Head of caudate nucleus (tissue), 42 donors: ENCODE results near the gene NHP2.

Experiments used
- DNase-seq, 42 donors: peaks; one replicate each; pipeline versions ENCODE4 v3.0.0 to v3.0.0-alpha.2; 2020 to 2021; ENCODE audit warnings: mixed read lengths in 7 of 42
- intact Hi-C: fragments of 100-400 bp; cut with DNase I; formaldehyde crosslinking; loops from one replicate; pipeline ENCODE4 v1.15.0; 2022

Gene NHP2

GRCh38 chr5:178120607-178121357, 32.9 kb downstream of the NHP2 start:
- intact Hi-C loops = no loop called here

DNA sequence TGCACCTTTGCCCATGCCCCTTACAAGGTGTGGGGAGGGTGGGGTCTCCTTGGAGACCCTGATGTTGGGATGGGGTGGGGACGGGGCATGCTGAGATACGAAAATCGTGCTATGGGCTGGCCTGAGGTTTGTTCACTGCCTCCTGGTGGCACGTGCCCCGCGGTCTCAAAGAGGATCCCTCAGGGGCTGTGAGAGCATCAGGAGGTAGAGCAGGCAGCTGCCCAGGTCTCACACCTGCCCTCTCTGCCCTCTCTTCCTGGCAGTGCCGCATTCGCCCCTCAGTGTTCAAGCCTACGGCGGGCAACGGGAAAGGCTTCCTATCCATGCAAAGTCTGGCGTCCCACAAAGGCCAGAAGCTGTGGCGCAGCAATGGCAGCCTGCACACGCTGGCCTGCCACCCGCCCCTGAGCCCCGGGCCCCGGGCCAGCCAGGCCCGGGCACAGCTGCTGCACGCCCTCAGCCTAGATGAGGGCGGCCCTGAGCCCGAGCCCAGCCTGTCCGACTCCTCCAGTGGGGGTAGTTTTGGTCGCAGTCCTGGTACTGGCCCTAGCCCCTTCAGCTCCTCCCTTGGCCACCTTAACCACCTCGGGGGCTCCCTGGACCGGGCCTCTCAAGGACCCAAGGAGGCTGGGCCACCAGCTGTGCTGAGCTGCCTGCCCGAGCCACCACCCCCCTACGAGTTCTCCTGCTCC, 33.6 kb downstream of the NHP2 start:
- no peak for DNase-seq
- intact Hi-C loops = no loop called here

More at GRCh38 chr5:178120607-178121357, 32.9 kb downstream of the NHP2 start:
- peak; percentile 16 to 83 (median 62) for DNase-seq

DNA sequence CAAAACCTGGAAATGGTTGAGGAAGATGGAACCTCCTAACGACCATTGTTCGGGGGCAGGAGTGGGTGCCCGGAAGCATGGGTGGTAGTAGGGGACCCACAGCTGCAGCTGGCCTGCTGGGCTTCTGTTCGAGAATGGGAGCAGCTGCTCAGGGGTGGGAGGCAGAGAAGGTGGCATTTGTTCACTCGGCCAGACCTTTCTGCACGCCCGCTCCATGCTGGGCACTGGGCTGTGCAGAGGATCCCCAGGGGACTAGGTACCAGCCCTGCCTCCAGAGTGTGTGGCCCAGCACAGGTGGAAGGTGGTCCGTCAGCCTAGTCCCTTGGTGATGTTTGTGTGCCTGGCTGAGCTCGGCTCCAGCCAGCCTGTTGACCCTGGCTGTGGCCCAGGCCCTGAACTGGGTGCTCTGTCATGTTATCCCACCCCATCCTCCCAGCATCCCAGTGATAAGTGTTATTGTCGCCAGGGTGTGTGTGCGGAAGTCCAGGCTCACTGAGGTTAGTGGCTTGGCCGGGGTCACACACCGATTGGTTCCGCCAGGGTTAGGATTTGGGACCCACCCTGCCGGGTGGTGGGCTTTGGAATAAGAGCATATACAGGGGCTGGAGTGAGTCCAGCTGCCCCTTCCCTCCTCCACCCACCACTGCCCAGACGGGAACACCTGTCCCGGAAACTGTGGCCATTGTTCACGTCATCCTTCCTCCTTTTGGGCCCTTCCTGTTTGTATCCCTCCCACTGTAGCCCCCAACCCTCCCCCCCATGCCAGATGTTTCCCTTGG, 35.6 kb downstream of the NHP2 start:
- intact Hi-C loops = no loop called here
- no peak for DNase-seq

DNA sequence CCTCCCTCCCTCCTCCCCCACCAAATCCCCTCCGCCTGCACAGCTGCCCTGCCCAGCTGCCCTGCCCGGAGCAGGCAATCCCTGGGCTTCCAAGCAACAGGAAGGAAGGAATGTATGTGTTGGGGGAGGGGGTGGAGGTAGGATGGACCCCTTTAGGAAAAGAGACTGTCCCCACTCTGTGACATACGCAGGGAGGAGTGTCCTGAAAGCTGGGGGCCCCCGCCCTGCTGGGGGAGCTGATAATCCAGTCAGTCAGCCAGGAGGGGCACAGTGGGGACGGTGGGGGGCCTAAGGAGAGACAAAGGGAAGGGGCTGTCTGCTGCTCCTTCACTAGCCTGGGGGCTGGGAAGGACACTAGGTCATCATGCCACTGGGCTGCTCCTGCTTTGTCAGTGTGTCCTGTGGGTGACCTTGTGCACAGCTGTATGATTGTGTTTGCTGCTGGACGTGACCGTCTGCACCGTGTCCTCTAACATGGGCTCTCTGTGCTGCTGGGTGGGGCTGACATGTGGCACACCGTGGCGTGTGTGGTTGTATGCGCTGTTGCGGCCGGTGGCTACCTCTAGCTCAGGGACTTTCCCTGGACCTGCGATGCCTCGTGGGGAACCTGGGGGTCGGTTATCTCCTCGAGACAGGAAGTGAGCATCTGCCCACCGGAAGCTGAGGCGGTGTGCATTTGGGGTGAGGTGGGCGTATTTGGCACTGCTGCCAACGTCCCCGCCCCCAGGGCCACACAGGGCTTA, 37.4 kb downstream of the NHP2 start:
- intact Hi-C loops = no loop called here
- no peak for DNase-seq

GRCh38 chr5:178115814-178116142, 37.9 kb downstream of the NHP2 start:
- intact Hi-C loops = no loop called here
- DNase-seq = no peak

- intact Hi-C loops = no loop called here
- DNase-seq = no peak
Observed at GRCh38 chr5:178115136-178115813, 38.4 kb downstream of the NHP2 start.

GRCh38 chr5:178114325-178115135, 39.2 kb downstream of the NHP2 start:
- intact Hi-C loops = no loop called here
- DNase-seq = peak in 2 of 42 donors; percentile 18 to 21

DNA sequence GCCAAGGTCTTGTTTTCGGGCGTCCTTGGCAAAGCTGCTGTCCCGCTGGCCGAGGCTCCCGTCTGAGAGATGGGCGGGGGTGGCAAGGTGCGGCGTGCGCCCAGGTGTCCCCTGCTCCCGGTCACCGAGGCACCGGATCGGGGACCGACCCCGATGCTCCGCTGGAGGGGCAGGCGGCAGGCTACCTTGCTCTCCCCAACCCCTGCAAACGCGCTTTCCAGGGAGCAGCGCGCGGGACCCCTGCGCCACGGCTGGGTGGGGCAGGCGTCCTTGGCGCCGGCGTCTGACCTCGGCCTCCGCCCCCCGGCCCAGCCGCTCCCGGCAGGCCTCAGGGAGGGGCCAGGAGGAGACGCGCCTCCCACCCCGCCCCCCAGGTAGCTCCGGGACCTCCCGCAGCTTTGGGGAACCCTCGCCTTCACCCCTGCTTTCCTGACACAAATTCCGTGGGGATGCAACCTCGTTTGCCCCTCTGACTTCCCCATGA, 39.8 kb downstream of the NHP2 start:
- no peak for DNase-seq
- intact Hi-C loops = no loop called here

DNA sequence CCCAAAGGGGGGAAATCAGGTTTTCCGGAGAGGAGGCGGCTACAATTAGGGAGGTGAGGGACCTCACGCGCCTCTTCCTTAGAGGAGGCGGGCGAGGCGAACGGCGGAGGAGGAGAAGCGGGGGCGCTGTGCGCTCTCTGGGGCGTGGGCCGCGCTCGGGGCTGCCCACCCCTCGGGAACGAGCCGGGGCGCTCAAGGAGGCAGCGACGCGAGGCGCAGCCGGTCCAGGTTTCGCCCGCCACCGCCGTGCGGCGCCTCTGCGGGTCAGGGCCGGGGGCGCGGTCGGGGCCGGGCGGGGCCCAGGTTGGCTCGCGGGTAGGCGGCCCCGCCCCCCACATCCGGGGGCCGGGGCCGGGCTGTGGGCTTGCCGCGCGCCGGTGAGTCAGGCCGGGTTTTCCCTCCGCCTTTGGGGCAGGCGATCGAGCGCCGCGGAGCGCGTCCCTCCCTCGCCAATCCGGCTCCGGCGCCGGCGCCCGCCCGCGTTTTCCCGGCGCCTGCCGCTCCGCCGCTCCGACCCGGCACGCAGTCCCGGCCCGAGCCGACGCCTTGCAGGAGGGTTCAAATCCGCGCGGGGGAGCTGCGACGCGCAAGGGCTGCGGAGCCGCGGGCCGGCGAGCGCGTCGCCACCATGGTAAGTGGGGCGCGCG, 40.4 kb downstream of the NHP2 start, which contains the start of gene N4BP3:
Gene N4BP3 (plus strand): TSS at position 392 of the 647 bp plus-strand sequence. CDS start 6,052 bp downstream, outside the sequence.
- DNase-seq = peak in 18 of 42 donors; percentile 9 to 59 (median 39)

GRCh38 chr5:178112545-178112944, 41.1 kb downstream of the NHP2 start:
- no peak for DNase-seq
- intact Hi-C loops = no loop called here

More for the DNA sequence above, 40.4 kb downstream of the NHP2 start, which contains the start of gene N4BP3:
- intact Hi-C loops = no loop called here

DNA sequence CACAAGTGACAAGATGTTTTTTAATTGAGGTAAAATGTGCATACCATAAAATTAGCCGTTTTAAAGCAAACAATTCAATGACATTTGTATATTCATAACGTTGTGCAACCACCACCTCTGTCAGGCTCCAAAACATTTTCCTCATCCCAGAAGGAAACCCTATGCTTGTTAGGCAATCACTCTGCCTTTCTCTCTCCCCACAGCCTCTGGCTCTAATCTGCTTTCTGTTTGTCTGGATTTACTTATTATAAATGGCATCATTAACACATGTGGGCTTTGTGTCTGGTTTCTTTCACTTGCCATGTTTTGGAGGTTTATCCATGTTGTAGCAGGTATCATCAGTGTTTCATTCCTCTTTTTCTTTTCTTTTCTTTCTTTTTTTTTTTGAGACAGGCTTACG, 41.8 kb downstream of the NHP2 start:
- intact Hi-C loops = no loop called here
- no peak for DNase-seq

DNA sequence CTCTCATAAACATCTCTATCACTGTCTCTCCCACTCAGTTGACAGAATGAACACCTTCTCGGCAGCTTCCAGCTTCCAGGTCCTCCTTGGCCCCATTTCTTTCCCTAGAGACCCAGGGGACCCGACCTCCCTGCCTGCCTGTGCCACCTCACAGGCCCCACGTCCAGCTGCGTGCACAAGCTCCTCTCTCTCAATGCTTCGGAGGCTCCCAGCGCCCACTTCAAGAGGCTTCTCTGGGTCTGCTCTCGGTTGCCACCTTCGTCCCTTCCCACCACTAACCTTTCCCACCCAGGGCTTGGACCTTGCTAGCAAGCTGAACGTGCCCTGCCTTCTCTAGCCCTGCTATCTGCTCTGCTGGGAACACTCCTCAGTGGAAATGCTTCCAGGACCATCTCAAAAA, 43.2 kb downstream of the NHP2 start:
- no peak for DNase-seq
- intact Hi-C loops = no loop called here

GRCh38 chr5:178108966-178109365, 44.7 kb downstream of the NHP2 start:
- no peak for DNase-seq
- intact Hi-C loops = no loop called here

DNA sequence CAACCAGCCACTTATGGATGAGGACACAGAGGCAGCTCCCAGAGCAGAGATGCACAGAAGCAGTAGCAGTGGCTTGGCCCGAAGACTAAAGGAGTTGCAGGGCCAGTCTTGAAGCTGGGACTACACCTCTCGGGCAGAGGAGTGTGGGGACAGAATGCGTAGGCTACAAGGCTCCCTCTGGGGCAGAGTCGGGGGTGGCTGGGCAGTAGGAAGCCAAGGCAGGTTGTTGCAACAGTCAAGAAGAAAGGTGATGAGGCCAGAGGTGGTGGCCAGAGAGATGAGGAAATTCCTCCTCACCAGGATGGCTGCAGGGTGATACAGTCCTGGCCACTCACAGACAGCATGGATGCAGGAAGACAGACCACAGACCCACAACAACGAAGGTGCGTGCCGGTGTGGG, 45.2 kb downstream of the NHP2 start:
- no peak for DNase-seq
- intact Hi-C loops = no loop called here

GRCh38 chr5:178107756-178108310, 45.9 kb downstream of the NHP2 start:
- DNase-seq = no peak
- intact Hi-C loops = no loop called here

DNA sequence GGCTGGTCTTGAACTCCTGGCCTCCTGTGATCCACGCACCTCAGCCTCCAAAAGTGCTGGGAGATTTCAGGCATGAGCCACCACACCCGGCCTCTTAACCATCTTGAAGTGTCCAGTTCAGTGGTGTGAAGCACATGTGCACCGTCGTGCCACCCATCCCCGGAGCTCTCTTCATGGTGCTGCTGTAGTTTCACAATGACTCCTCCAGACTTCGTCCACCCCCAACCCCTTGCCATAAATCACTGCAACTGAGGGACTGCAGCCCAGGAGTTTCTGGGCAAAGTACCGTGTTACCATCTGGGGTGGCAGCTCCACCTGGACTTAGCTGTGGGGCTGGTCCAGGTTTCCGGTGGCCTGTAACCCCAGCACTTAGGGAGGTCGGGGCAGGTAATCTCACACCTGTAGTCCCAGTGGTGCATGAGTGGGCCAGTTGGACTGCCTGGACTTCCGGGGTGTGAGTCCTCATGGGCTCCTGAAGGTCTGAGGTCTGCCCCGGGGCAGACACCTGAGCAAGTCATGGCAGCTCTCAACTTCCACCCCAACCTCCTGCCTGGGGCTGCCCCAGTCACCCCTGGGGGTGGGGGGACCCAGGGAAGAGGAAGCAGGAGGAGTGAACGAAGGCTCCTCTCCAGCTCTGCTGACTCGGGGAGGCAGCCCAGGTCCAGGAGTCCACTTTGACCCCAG, 47.0 kb downstream of the NHP2 start:
- DNase-seq = no peak
- intact Hi-C loops = no loop called here
